CD4-positive, alpha-beta T cell treated with Interleukin-4 for 1 hour (primary cell): ENCODE measurements around the gene SLC9B2.
"Not testable (repeated sequence)": the region's sequence is repeated elsewhere in the genome, so short reads cannot be mapped to it uniquely, and the experiment has no call there.

Experiments
- DNase-seq, 2 donors: peaks; one replicate each; pipeline ENCODE4 v3.0.0-alpha.2; 2020 to 2022

Gene SLC9B2

DNA sequence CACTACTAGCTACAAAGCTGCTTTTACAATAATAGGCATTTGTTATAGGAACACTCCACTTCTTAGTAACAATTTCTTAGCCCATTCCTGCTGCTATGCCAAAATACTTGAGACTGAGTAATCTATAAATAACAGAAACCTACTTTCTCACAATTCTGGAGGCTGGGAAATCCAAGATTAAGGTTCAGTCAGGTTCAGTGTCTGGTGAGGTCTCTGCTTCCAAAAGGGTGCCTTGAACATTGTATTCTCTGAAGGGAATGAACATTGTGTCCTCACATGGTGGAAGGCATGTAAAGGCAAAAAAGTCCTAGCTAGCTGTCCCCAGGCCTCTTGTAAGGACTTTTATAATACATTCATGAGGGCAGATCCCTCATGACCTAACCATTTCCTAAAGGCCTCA is 64.0 kb downstream of the SLC9B2 start:
- no peak for DNase-seq

DNA sequence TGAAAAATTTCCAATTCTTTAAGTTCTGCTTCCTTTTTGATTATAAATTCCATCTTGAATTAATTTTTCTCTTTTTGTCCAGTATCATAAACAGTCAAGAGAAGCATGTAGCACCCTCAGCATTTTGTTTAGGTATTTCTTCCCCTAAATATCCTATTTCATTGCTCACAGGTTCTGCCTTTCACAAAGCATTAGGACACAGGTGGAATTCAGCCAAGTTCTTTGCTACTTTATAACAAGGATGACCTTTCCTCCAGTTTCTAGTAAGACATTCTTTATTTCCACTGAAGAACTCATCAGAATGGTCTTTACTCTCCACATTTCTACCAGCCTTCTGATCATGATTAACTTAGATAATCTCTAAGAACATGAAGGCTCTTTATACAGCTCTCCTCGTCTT is 64.5 kb downstream of the SLC9B2 start:
- no peak for DNase-seq

DNA sequence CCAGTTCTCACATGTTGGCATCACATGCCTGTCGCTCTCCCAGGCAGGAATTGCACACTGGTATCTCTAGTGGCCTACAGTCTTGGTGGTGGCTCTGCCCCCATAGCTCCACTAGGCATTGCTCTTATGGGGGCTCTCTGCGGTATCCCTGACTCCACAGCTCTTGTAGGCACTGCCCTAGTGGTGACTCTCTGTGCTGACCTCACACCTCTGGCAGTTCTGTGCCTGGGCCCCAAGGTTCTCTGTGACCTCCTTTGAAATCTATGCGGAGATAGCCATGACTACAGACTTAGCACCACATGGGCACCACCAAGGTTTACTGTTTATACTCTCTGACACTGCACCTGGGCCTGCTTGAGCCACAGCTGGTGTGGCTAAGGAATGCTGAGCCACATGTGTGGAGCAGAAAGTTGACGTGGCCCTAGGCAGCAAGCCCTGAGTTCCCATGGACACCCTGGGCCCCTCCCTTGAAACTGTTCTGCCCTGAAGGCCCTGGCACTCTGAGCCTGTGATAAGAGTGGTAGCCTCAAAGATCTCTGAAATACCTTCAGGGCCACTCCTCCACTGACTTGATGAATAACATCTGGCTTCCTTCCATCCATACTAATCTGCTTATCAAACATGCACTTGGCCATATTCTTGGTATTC is 65.1 kb downstream of the SLC9B2 start:
- DNase-seq: no peak

DNA sequence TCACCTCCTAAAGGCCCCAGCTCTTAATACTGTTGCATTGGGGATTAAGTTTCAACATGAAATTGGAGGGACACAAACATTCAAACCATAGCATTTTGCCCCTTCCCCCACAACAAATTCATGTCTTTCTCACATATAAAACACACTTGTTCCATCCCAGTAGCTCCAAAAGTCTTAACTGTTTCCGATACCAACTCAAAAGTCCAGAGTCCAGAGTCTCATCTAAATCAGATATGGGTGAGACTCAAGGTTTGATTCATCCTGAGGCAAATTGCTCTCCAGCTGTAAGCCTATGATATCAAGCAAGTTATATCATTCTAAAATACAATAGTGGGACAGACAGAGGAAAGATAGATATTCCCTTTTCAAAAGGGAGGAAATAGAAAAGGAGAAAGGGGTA is 65.8 kb downstream of the SLC9B2 start:
- no peak for DNase-seq

DNA sequence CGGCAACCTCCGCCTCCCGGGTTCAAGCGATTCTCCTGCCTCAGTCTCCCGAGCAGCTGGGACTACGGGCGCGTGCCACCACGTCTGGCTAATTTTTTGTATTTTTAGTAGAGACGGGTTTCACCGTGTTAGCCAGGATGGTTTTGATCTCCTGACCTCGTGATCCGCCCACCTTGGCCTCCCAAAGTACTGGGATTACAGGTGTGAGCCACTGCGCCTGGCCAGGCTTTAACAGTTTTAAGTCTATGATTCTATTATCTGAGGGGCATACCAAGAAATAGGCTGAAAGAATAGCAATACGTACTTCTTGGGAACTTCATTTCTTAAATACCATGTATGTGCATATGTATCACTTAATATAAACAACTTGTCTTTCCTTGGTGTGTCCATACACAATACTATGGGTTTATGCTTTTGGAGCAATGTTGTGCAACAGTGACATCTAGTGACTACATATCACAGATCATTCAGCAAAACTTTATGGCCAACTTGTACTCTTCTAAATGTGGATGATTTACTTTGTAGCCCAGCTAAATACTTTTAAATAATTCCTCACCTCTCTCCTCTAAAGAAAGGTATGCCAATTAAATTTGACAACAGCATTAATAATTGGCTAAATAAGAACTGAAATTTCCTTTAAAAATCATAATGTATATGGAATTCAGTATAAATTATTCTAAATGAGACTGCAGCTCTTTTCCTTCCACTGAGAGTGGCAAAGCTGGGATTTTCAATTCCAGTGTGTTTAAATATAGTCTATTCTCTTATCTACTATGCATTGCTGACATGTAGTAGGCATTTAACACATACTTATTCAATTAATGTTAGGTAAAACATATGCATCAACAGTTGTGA is 67.5 kb downstream of the SLC9B2 start:
- peak in 1 of 2 donors; percentile 73 for DNase-seq

DNA sequence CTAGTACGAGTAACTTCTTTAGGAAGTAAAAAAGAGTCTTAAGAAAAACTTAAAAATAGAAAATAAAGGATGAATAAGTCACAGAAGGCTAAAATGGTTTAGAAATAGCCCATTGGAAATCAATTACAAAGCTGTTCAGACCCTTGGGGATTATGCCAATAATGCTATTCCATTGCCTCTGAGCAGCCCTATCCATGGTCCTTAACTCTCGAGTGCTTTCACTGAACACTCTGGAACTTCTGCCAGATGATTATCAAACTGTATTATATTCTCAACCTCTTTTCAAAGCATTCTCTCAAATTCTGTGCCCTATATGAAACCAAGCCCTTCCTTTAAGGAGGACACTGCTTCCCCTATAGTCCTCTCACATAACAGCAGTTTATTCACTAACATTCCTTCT is 74.0 kb downstream of the SLC9B2 start:
- no peak for DNase-seq

DNA sequence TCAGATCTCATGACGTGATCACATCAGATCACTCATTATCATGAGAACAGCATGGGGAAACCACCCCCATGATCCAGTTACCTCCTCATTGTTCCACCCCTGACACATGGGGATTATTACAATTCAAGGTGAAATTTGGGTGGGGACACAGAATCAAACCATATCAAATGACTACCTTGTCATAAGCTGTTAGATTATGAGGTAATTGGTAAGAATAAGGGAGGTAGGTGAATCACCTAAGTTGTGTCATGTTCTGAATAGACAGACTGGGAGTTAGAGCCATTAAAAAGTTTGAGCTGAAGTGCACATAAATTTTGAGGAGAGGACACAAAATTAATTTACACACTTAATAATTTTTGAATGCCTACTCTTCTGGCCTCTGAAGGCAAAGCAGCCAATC is 81.8 kb downstream of the SLC9B2 start:
- no peak for DNase-seq

DNA sequence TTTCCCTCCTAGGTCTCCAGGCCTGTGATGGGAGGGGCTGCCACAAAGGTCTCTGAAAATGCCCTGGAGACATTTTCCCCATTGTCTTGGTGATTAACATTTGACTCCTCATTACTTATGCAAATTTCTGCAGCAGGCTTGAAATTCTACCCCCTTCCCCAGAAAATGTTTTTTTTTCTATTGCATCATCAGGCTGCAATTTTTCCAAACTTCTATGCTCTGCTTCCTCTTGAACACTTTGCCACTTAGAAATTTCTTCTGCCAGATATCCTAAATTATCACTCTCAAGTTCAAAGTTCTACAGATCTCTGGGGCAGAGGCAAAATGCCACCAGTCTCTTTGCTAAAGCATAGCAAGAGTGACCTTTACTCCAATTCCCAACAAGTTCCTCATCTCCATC is 82.6 kb downstream of the SLC9B2 start:
- DNase-seq: not testable (repeated sequence)

DNA sequence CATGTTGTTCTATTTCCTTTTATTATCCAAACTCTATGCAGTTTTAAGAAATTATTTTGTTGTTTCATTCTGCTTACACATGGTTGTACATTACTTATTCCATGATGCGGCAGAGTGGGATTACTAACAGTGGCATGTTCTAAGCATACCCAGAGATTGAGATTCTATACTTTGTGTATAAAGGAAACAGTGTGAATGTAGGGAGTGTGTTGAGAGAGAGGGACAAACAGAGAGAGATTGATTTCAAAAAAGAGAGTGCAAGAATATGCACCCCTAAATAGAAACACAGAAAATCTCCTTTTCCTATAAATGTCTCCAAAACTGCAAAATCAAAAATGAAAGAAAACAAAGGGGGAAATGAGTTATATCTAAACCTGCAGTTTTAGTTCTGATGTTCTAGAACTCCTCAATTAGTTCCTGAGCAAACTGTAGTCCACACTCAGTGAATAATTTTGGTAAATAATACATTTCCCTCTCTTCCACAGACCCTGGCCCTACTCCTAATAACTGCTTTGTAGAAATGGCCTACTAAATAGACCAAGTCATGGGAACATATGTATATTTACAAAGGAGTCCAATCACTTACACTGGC is 88.0 kb downstream of the SLC9B2 start:
- DNase-seq: no peak

DNA sequence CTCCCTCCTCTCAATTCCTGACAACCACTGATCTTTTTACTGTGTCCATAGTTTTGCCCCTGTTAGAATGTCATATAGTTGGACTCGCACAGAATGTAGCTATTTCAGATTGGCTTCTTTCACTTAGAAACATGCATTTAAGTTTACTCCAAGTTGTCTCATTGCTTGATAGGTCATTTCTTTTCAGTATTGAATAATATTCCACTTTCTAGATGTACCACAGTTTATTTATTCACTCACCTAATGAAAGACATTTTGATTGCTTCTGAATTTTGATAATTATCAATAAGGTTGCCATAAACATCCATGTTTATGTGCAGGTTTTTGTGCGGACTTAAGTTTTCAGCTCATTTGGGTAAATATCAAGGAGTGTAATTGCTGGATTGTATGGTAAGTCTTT is 95.6 kb downstream of the SLC9B2 start:
- no peak for DNase-seq
